HEK293 (cell line): ENCODE results near the gene NTN3.

Experiments
- HOXD13 ChIP-seq: sonication (generic); formaldehyde crosslinking; IDR thresholded peaks from 2 replicates; pipeline ENCODE4 v1.8.0; 2022; ENCODE audit warnings: missing genetic modification reagents, borderline replicate concordance
- MYNN ChIP-seq: fragments of 450-650 bp; formaldehyde crosslinking; IDR thresholded peaks from 2 replicates; pipeline ENCODE4 v1.5.1; 2016; ENCODE audit warnings: missing biosample characterization, missing genetic modification characterization, borderline replicate concordance
- SCRT2 ChIP-seq: fragments of 450-650 bp; formaldehyde crosslinking; IDR thresholded peaks from 2 replicates; pipeline ENCODE4 v1.5.1; 2016; ENCODE audit warnings: missing biosample characterization, missing genetic modification characterization
- ZBTB7A ChIP-seq: fragments of 450-650 bp; formaldehyde crosslinking; IDR thresholded peaks from 2 replicates; pipeline ENCODE4 v1.5.1; 2016; ENCODE audit warnings: low read depth, missing biosample characterization, missing genetic modification characterization
- ZFP41 ChIP-seq: fragments of 450-650 bp; formaldehyde crosslinking; IDR thresholded peaks from 2 replicates; pipeline ENCODE4 v1.5.1; 2016; ENCODE audit warnings: missing biosample characterization, missing genetic modification characterization, borderline replicate concordance
- ZNF140 ChIP-seq: fragments of 450-650 bp; formaldehyde crosslinking; IDR thresholded peaks from 2 replicates; pipeline ENCODE4 v1.5.1; 2016; ENCODE audit warnings: missing biosample characterization, missing genetic modification characterization
- ZNF157 ChIP-seq: fragments of 450-650 bp; formaldehyde crosslinking; IDR thresholded peaks from 2 replicates; pipeline ENCODE4 v1.5.1; 2016; ENCODE audit warnings: missing biosample characterization, missing genetic modification characterization
- ZNF175 ChIP-seq: fragments of 450-650 bp; formaldehyde crosslinking; IDR thresholded peaks from 2 replicates; pipeline ENCODE4 v1.5.1; 2016; ENCODE audit warnings: missing biosample characterization, missing genetic modification characterization
- ZNF184 ChIP-seq: fragments of 450-650 bp; IDR thresholded peaks from 2 replicates; pipeline ENCODE4 v1.5.1; 2018; ENCODE audit warnings: missing biosample characterization, mild to moderate bottlenecking, missing genetic modification characterization
- ZNF274 ChIP-seq, 2 experiments: fragments of 200-500 bp in 1 of 2; fragments of 450-650 bp in 1 of 2; sonication (Bioruptor generic) in 1 of 2; formaldehyde crosslinking in 1 of 2; IDR thresholded peaks; 2 replicates each; pipeline versions ENCODE4 v1.5.1 to v1.6.1; 2014 to 2016; ENCODE audit warnings: borderline replicate concordance in 1 of 2, inconsistent platforms in 1 of 2, low read length in 1 of 2, missing biosample characterization in 1 of 2, missing genetic modification characterization in 1 of 2
- ZNF394 ChIP-seq: fragments of 450-650 bp; formaldehyde crosslinking; IDR thresholded peaks from 2 replicates; pipeline ENCODE4 v1.5.1; 2016; ENCODE audit warnings: missing biosample characterization, missing genetic modification characterization, mild to moderate bottlenecking, moderate library complexity, borderline replicate concordance
- ZNF423 ChIP-seq: fragments of 450-650 bp; formaldehyde crosslinking; IDR thresholded peaks from 2 replicates; pipeline ENCODE4 v1.5.1; 2016; ENCODE audit warnings: missing biosample characterization, missing genetic modification characterization
- ZNF473 ChIP-seq: fragments of 450-650 bp; formaldehyde crosslinking; IDR thresholded peaks from 2 replicates; pipeline ENCODE4 v1.5.1; 2017; ENCODE audit warnings: missing biosample characterization, missing genetic modification characterization
- ZNF548 ChIP-seq: fragments of 450-650 bp; formaldehyde crosslinking; IDR thresholded peaks from 2 replicates; pipeline ENCODE4 v1.5.1; 2016; ENCODE audit warnings: missing biosample characterization, missing genetic modification characterization
- ZNF585B ChIP-seq: fragments of 450-650 bp; formaldehyde crosslinking; IDR thresholded peaks from 2 replicates; pipeline ENCODE4 v1.5.1; 2016; ENCODE audit warnings: missing biosample characterization, missing genetic modification characterization
- ZNF596 ChIP-seq: fragments of 450-650 bp; IDR thresholded peaks from 2 replicates; pipeline ENCODE4 v1.5.0; 2018; ENCODE audit warnings: missing biosample characterization, mild to moderate bottlenecking, missing genetic modification characterization, moderate library complexity
- ZNF624 ChIP-seq: fragments of 450-650 bp; formaldehyde crosslinking; IDR thresholded peaks from 2 replicates; pipeline ENCODE4 v1.5.1; 2017; ENCODE audit warnings: missing biosample characterization, missing genetic modification characterization
- ZNF658 ChIP-seq: fragments of 450-650 bp; formaldehyde crosslinking; IDR thresholded peaks from 2 replicates; pipeline ENCODE4; 2016; ENCODE audit warnings: missing biosample characterization, missing genetic modification characterization
- ZNF707 ChIP-seq: fragments of 450-650 bp; formaldehyde crosslinking; IDR thresholded peaks from 2 replicates; pipeline ENCODE4 v1.5.1; 2016; ENCODE audit warnings: missing biosample characterization, missing genetic modification characterization
- ZNF837 ChIP-seq: fragments of 450-650 bp; formaldehyde crosslinking; IDR thresholded peaks from 2 replicates; pipeline ENCODE4 v1.5.1; 2016; ENCODE audit warnings: missing biosample characterization, missing genetic modification characterization
- TF ChIP-seq, protein P1 (sequence below): fragments of 450-650 bp; formaldehyde crosslinking; IDR thresholded peaks from 2 replicates; pipeline ENCODE4 v1.5.1; 2017; ENCODE audit warnings: missing biosample characterization, missing genetic modification characterization
- TF ChIP-seq, protein P2 (sequence below): fragments of 450-650 bp; formaldehyde crosslinking; conservative IDR thresholded peaks from 2 replicates; pipeline ENCODE4 v1.5.1; 2016; ENCODE audit warnings: low read depth, missing biosample characterization, missing genetic modification characterization
- TF ChIP-seq, protein P3 (sequence below): sonication (generic); formaldehyde crosslinking; IDR thresholded peaks from 2 replicates; pipeline ENCODE4 v1.8.1; 2022; ENCODE audit warnings: mild to moderate bottlenecking, moderate library complexity, missing genetic modification reagents
- TF ChIP-seq, protein P4 (sequence below): fragments of 450-650 bp; formaldehyde crosslinking; IDR thresholded peaks from 2 replicates; pipeline ENCODE4 v1.5.1; 2016; ENCODE audit warnings: missing biosample characterization, missing genetic modification characterization
- TF ChIP-seq, protein P5 (sequence below): fragments of 450-650 bp; formaldehyde crosslinking; IDR thresholded peaks from 2 replicates; pipeline ENCODE4 v1.5.1; 2016; ENCODE audit warnings: missing biosample characterization, missing genetic modification characterization
- TF ChIP-seq, protein P6 (sequence below): fragments of 450-650 bp; formaldehyde crosslinking; IDR thresholded peaks from 2 replicates; pipeline ENCODE4 v1.5.1; 2016; ENCODE audit warnings: missing biosample characterization, missing genetic modification characterization

The NTN3 gene

DNA sequence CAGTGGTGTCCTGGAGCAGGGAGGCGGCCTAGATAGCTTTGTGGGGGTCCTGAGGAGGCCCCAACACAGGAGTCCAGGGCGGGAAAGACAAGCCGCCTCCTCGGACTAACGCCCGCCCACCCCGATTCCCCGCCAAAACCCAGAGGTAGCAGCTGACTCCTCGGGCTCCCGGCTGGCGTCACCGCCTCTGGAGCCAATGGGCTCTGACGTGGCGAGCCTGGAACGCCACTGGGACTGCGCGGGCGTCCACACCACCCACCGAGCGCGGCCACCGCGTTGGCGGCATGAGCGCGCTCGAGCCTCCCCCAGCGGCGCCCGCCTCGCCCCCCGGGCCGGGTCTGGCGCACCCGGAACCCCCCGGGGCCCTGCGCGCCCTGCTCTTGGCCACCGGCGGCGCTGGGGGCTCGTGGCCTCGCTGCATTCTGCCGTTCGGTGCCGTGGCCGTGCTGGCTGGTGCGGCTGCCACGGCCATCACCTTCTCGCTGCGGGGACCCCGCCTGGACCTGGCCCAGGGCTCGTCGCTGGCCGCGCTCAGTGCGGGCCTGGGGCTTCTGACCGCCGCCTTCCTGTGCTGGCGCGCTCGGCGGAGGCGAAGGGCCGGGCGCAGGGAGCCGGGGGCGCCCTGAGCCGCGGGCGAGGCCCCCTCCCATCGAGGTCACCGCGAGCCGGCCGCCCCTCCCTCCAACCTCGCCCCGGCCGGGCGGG is 3.4 kb upstream of the NTN3 start (continued):
- TF ChIP-seq, protein P1, sequence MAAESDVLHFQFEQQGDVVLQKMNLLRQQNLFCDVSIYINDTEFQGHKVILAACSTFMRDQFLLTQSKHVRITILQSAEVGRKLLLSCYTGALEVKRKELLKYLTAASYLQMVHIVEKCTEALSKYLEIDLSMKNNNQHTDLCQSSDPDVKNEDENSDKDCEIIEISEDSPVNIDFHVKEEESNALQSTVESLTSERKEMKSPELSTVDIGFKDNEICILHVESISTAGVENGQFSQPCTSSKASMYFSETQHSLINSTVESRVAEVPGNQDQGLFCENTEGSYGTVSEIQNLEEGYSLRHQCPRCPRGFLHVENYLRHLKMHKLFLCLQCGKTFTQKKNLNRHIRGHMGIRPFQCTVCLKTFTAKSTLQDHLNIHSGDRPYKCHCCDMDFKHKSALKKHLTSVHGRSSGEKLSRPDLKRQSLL (tag by site-specific recombination) = peak; percentile 81
- TF ChIP-seq ZBTB7A (tag by site-specific recombination) (no peak; the same call in 1 of the 2 replicates), ZNF707 (tag by site-specific recombination) (no peak), SCRT2 (tag by site-specific recombination) (no peak), MYNN (tag by site-specific recombination) (no peak), ZNF394 (peak; percentile 14; the same call in 1 of the 2 replicates), ZNF423 (no peak), ZNF596 (tag by site-specific recombination) (no peak), ZNF624 (tag by site-specific recombination) (no peak), ZNF473 (tag by site-specific recombination) (no peak), ZNF837 (no peak), ZNF175 (tag by site-specific recombination) (no peak), ZNF157 (tag by site-specific recombination) (no peak), ZNF184 (tag by site-specific recombination) (peak; percentile 57; the same call in 1 of the 2 replicates), ZNF585B (no peak), ZNF548 (no peak), ZNF140 (no peak), ZNF658 (tag by site-specific recombination) (no peak), ZNF274 (IDR thresholded peaks at IDR 0.05; ENCODE audit: low read length) (no peak), ZNF274 (tag by site-specific recombination; IDR thresholded peaks at IDR 0.05; ENCODE audit: borderline replicate concordance) (no peak), HOXD13 (CRISPR knock-in tag) (no peak), ZFP41 (no peak)
- TF ChIP-seq, protein P2, sequence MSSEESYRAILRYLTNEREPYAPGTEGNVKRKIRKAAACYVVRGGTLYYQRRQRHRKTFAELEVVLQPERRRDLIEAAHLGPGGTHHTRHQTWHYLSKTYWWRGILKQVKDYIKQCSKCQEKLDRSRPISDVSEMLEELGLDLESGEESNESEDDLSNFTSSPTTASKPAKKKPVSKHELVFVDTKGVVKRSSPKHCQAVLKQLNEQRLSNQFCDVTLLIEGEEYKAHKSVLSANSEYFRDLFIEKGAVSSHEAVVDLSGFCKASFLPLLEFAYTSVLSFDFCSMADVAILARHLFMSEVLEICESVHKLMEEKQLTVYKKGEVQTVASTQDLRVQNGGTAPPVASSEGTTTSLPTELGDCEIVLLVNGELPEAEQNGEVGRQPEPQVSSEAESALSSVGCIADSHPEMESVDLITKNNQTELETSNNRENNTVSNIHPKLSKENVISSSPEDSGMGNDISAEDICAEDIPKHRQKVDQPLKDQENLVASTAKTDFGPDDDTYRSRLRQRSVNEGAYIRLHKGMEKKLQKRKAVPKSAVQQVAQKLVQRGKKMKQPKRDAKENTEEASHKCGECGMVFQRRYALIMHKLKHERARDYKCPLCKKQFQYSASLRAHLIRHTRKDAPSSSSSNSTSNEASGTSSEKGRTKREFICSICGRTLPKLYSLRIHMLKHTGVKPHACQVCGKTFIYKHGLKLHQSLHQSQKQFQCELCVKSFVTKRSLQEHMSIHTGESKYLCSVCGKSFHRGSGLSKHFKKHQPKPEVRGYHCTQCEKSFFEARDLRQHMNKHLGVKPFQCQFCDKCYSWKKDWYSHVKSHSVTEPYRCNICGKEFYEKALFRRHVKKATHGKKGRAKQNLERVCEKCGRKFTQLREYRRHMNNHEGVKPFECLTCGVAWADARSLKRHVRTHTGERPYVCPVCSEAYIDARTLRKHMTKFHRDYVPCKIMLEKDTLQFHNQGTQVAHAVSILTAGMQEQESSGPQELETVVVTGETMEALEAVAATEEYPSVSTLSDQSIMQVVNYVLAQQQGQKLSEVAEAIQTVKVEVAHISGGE = no peak
- TF ChIP-seq, protein P3, sequence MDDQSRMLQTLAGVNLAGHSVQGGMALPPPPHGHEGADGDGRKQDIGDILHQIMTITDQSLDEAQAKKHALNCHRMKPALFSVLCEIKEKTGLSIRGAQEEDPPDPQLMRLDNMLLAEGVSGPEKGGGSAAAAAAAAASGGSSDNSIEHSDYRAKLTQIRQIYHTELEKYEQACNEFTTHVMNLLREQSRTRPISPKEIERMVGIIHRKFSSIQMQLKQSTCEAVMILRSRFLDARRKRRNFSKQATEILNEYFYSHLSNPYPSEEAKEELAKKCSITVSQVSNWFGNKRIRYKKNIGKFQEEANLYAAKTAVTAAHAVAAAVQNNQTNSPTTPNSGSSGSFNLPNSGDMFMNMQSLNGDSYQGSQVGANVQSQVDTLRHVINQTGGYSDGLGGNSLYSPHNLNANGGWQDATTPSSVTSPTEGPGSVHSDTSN (CRISPR knock-in tag) = no peak
- TF ChIP-seq, protein P4, sequence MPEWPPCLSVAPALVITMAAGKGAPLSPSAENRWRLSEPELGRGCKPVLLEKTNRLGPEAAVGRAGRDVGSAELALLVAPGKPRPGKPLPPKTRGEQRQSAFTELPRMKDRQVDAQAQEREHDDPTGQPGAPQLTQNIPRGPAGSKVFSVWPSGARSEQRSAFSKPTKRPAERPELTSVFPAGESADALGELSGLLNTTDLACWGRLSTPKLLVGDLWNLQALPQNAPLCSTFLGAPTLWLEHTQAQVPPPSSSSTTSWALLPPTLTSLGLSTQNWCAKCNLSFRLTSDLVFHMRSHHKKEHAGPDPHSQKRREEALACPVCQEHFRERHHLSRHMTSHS = no peak
- TF ChIP-seq, protein P5, sequence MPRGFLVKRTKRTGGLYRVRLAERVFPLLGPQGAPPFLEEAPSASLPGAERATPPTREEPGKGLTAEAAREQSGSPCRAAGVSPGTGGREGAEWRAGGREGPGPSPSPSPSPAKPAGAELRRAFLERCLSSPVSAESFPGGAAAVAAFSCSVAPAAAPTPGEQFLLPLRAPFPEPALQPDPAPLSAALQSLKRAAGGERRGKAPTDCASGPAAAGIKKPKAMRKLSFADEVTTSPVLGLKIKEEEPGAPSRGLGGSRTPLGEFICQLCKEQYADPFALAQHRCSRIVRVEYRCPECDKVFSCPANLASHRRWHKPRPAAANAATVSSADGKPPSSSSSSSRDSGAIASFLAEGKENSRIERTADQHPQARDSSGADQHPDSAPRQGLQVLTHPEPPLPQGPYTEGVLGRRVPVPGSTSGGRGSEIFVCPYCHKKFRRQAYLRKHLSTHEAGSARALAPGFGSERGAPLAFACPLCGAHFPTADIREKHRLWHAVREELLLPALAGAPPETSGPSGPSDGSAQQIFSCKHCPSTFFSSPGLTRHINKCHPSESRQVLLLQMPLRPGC (tag by site-specific recombination) = 0 out of 2 replicates have a peak, but pooled peaks have one; percentile 29
- TF ChIP-seq, protein P6, sequence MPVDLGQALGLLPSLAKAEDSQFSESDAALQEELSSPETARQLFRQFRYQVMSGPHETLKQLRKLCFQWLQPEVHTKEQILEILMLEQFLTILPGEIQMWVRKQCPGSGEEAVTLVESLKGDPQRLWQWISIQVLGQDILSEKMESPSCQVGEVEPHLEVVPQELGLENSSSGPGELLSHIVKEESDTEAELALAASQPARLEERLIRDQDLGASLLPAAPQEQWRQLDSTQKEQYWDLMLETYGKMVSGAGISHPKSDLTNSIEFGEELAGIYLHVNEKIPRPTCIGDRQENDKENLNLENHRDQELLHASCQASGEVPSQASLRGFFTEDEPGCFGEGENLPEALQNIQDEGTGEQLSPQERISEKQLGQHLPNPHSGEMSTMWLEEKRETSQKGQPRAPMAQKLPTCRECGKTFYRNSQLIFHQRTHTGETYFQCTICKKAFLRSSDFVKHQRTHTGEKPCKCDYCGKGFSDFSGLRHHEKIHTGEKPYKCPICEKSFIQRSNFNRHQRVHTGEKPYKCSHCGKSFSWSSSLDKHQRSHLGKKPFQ (tag by site-specific recombination) = no peak
